ENCODE results near the gene COA6.
"Not testable (repeated sequence)": the region's sequence is repeated elsewhere in the genome, so short reads cannot be mapped to it uniquely, and the experiment has no call there.

COA6 gene

DNA sequence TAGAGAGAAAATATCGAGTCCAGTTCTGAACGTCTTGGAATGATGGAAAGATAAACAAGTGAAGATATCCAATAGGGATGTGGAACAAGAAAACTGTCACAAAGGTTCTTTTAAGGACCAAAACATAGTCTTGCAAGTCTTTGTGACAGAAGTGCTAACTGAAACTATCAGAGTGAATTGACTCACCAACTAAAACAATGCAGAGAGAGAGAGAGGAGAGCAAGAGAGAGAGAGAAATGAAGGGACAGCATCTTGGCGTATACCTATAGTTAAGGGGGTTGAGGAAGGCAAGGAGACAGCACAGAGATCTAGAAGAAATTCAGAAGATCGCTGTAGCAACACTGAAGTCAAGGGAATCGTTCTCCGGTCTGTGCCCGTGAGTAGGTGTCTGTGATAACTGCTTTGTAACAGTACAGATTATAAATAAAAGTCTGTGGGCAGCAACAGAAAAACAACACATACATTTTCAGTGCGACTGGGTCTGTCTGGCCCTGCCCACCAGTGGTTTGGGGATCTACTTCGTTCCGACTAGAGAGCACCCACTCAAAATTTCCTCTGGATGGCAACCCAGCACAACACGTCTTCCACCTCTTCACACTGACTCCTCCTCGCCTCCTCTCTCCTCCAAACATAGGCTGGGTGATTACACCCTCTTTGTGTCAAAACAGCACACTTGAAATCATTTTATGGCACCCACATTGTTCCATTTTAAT lies 4.8 kb upstream of the COA6 start:
- in situ Hi-C loops (cut with MboI; ENCODE audit: low sequenced_read_pairs): no loop called here

DNA sequence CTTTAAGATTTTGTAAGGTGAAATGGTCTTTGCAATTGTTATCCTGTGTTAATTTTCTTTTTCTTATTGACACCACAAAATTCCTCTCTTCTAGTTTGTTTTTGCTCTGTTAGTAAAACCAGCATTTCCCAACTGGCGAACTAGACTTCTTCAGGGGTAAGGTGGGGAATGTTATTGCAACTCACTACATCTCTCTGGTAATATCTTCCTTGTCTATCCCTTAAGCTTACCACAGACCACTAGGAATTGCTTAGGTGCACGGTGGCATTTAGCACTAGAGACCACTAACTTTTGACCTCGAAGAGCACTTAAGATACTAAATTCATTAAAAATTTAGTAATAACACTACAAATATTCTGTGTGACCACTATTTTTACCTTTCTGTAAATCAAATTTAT lies 4.2 kb upstream of the COA6 start:
- in situ Hi-C loops (cut with MboI; ENCODE audit: low sequenced_read_pairs): no loop called here

DNA sequence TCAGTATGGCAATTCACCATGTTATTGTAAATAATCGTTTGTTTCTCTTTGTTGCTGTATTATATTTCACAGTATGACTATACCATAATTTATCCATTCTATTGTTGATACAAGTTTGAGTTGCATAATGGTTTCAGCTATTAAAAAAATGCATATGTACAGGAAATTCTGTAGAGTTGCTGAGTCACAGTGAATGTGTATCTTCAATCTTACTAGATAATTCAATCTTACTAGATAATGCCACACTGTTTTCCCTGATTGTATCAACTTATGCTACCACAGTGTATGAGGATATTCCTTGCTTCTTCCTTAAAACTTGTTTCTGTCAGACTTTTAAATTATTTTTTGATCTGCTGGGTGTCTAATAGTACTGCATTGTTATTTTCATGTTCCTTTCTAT lies 3.5 kb upstream of the COA6 start:
- in situ Hi-C loops (cut with MboI; ENCODE audit: low sequenced_read_pairs): no loop called here

DNA sequence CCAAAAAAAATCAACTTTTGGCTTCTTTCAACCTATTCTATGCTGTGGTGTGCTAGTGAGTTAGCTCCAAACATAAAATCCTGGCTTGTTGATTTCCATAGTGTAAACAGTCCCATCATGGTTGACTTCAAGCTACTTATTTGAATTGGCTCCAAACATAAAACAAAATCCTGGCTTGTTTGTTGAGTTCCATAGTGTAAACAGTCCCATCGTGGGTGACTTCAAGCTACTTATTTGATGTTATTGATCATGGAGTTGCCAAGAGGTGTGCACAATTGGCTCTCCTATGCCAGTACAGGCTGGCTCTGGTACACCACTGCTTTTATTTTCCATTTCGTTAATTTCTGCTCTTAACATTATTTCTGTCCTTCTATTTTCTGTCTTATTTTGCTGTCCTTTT lies 1.8 kb upstream of the COA6 start:
- in situ Hi-C loops (cut with MboI; ENCODE audit: low sequenced_read_pairs): no loop called here

DNA sequence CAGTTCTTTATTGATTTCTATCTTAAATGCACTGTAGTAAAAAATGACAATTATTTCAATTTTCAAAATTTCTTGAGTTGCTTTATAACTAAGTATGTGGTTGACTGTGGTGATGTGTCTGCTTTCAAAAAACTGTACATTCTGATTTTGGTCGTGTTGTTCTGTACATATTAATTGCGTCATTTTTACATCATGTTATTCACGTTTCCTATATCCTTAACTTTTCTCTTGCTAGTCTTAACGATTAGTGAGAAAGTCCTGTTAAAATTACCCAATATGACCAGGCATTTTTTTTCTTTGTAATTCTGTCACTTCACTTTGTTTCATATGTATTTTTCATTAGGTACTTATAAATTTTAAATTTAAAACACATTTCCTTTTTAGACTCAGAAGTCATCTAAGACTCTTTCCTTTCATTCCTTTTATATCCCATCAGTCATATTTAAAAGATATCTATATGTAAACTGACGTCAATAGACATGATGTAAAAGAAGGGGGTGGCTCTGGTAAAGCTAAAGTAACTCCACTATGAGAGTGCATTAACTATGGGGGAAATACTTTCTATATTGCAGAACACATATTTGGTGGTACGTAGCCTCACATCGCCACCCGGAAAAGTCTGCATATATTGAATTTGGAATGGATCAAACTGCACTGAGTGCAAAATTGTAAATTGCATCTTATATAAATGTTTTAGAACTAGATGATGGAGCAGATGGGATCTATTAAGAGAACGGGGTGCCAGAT lies 1.1 kb upstream of the COA6 start:
- in situ Hi-C loops (cut with MboI; ENCODE audit: low sequenced_read_pairs): no loop called here

DNA sequence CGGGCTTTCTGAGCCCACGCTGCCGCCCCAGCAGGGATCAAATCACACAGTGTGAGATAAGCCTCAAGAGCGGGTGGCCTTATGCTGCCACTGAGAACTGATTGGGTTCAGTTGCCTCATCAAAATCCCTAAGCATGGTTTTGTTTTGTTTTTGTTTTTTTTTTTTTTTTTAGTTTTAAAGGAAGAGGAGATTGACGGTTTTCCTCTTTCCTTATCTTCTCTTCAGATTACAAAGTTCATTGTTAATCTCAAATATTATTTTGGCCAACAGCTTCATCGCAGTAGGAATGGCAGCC lies 651 bp downstream of the COA6 start:
- in situ Hi-C loops (cut with MboI; ENCODE audit: low sequenced_read_pairs): no loop called here

DNA sequence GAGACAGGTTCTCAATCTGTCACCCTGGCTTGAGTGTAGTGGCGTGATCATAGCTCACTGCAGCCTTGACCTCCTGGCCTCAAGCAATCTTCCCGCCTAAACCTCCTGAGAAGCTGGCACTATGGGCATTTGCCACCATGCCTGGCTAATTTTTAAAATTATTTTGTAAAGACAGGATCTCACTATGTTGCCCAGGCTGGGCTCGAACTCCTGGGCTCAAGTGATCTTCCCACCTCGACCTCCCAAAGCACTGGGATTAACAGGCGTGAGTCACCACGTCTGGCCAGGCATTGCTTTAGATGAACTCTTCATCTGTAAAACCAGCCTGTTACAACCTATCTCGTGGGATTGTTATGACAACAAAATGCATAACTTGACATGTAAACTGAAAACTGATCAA lies 2.4 kb downstream of the COA6 start:
- in situ Hi-C loops (cut with MboI; ENCODE audit: low sequenced_read_pairs): no loop called here

DNA sequence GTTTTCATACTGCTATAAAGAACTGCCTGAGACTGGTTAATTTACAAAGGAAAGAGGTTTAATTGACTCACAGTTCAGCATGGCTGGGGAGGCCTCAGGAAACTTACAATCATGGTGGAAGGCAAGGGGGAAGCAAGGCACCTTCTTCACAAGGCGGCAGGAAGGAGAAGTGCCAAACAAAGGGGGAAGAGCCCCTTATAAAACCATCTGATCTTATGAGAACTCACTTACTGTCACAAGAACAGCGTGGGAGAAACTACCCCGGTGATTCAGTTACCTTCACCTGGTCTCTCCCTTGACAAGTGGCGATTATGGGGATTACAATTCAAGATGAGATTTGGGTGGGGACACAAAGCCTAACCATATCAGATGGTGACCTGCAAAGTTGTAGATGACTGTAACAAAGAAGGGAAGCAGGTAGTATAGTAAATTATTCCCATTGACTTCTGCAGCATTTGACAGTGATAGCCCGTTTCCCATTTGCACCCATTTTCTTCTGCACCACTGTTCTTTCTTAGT lies 6.4 kb downstream of the COA6 start:
- in situ Hi-C loops (cut with MboI; ENCODE audit: low sequenced_read_pairs): not testable (repeated sequence)

DNA sequence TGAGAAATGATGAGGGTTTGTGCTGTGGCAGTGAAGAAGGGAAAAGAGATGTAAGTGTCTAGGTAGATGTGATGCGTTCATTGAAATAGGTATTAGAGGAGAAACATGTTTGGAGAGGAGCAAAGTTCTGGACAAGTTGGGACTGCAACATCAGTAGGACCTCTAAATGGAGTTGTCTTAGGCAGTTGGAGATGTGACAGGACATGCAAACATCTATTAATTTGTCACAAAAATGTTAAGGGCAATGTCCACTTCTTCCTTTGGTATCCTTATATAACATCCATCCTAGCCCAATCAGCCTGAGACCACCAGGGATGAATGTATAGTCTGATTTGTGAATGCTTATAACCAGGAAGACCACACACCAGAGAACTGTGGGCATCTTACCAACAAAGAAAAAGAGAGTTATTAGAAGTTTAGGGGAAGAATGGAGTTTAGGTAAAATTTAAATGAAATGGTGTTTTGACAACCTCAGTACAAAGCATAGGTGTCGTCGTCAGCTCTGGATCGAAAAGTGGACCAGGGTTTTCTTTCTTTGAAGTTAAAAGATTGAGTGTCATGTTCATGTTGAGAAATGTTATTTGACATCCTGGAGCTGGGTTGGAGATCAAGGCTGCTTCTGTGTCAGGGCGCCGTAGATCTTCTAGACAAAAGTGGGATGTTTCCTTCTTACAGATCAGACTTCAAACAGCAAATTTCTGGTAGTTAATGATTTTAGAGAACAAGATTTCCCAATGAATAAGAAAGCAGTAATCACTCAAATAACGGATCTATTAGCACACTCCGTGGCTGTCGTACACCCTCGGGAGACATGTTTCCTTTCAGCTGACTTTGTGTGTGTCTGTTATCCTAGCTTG lies 8.7 kb downstream of the COA6 start:
- in situ Hi-C loops (cut with MboI; ENCODE audit: low sequenced_read_pairs): no loop called here

DNA sequence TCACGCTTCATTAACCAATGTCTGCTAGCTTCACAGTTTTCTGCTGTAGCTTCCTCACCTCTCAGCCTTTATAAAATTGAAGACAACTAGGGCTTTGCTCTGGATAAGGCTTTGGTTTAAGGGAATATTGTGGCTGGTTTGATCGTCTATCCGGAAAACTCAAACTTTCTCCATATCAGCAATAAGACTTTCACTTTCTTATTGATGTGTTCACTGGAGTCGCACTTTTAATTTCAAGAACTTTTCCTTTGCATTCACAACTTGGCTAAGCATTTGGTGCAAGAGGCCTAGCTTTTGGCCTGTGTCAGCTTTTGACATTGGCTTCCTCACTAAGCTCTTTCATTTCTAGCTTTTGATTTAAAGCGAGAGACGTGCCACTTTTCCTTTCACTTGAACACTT lies 12.9 kb downstream of the COA6 start:
- in situ Hi-C loops (cut with MboI; ENCODE audit: low sequenced_read_pairs): no loop called here

DNA sequence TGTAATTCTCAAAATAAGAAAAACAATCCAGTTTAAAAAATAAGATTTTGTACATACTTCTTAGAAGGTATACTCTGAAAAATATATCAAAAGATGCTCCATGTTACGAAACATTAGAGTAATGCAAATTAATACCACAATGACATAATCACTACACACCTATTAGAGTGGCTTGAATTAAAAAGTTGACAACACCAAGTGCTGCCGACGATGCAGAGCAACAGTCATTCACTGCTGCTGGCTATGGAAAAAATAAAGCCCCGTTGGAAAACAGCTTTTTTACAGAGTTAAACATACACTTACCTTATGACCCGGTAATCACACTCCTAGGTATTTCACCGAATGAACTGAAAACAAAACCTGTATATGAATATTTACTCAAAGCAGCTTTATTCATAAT lies 14.8 kb downstream of the COA6 start:
- in situ Hi-C loops (cut with MboI; ENCODE audit: low sequenced_read_pairs): no loop called here

DNA sequence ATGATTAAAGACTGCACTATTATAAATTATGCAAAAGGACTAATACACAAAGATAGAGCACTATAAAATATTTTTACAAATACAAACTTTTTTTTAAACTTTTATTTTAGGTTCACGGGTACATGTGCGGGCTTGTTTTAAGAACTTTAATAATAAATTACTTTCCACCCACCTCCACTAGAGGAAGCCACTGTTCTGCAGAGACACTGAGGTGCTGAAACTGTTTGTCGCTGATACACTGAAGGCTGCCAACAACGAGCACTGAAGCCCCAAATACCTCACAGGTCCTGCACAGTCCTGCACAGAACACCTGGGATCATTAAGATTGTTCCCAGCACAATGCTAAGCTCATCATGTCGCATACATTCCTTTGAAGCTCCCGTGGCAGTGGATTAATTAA lies 19.9 kb downstream of the COA6 start:
- in situ Hi-C loops (cut with MboI; ENCODE audit: low sequenced_read_pairs): no loop called here

DNA sequence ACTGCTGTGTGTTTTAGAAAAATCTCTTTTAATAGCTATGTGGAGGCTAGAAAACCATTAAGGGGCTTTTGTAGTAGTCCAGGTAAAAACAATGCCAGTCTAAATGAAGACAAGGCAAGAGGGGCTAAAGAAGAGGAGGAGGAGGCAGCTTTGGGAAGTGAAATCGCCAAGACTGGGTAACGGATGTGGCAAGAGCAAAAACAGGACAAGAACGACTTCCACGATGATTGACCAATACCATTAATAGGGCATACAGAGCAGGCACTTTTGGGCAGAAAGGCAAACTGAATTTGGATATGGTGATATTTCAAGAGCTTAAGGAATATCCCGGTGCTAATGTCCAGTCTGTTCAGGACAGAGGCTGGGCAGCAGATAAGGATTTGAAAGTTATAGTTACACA lies 22.0 kb downstream of the COA6 start:
- in situ Hi-C loops (cut with MboI; ENCODE audit: low sequenced_read_pairs): no loop called here

DNA sequence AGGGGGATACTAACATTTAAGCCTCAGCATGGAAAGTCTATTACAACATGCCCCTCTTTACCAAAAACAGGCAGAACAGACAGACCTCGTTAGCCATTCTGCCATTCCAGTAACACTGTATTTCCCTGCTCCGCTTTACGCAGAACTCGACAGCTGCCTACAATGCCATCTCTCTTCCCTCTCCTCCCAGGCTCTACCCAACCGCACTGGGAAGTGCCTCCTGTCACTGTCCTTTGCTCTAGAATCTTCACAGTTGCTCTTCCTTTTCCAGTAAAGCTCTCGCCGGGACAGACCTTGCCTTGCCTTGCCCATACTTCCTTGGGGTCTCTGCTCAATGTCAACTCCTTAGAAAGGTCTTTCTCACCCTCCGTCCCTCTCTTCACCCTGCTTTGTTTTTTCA lies 22.8 kb downstream of the COA6 start:
- in situ Hi-C loops (cut with MboI; ENCODE audit: low sequenced_read_pairs): no loop called here

DNA sequence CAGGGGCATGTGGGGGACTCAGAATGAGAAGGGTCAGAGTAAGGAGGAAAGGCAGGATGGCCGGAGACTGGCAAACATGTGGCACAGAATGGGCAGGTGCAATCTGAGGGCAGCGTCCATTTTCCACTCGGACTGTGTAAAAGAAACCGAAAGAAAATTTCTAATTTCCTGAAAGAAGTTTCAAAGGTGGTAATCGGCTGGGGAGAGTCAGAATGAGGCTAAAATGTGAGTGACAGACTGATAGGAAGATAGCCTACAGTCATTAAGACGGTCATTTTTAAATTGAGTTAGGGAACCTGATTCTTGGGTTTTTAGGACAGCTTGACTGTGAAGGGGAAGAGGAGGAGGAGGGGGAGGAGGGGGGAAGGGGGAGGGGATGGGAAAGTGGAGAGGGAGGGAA lies 23.6 kb downstream of the COA6 start:
- in situ Hi-C loops (cut with MboI; ENCODE audit: low sequenced_read_pairs): no loop called here

DNA sequence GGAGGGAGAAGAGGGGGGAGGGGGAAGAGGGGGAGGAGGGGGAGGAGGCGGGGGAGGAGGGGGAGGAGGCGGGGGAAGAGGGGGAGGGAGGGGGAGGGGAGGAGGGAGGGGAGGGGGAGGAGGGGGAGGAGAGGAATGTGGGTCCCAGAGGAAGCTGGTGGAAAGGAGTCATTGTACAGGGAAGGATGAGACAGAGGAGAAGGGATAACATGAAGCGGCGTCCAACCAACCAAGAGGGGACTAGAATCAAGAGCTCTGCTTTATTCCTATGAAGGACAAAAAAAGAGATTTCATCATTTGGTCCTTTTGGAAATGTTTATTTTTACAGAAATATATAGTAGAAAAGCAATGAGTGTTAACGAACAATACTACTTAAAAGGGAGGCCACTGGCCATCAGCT lies 24.5 kb downstream of the COA6 start:
- in situ Hi-C loops (cut with MboI; ENCODE audit: low sequenced_read_pairs): no loop called here

DNA sequence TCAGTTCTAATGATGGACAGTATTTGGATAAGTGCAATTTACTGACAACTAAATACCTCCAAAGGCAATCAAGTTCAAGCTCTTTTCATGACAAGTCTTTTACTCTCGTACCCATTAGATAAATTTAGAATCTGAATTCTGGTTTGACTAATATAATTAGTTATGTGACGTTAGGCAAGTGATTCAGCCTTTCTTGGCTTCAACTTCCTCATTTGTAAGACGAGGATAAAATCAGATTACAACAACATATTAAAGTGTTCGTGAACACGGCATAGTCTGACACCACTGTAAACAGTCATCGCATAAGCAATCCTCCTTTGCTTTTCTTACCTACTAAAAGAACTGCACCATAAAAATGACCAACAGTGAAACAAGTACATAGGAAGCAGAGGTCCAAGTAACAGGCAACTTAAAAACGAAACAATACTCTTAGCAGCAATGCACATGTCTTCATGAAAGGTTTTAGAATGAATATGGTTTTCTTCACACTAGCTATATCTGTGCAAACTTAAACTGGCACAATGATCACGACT lies 25.7 kb downstream of the COA6 start:
- in situ Hi-C loops (cut with MboI; ENCODE audit: low sequenced_read_pairs): no loop called here

DNA sequence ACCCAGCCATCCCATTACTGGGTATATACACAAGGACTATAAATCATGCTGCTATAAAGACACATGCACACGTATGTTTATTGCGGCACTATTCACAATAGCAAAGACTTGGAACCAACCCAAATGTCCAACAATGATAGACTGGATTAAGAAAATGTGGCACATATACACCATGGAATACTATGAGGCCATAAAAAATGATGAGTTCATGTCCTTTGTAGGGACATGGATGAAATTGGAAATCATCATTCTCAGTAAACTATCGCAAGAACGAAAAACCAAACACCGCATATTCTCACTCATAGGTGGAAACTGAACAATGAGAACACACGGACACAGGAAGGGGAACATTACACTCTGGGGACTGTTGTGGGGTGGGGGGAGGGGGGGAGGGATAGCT lies 26.3 kb downstream of the COA6 start:
- in situ Hi-C loops (cut with MboI; ENCODE audit: low sequenced_read_pairs): not testable (repeated sequence)

DNA sequence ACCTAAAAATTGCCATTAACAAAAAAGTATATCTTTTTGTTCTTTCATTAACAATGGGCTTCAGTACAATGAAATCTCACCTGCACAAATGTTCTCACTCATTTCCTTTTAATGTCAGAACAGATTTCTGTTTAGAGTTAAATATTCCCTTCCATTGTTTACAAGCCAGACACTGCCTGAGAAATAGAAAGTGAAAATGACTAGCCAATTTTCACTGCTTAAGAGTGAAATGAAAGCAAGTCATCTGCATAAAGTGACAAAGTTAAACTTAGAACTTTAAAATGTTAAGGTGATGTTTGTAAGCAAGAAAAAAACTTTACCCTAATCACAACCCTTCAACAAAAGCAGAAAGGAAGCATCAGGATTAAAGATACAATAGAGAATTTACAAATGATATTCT lies 27.5 kb downstream of the COA6 start:
- in situ Hi-C loops (cut with MboI; ENCODE audit: low sequenced_read_pairs): no loop called here

DNA sequence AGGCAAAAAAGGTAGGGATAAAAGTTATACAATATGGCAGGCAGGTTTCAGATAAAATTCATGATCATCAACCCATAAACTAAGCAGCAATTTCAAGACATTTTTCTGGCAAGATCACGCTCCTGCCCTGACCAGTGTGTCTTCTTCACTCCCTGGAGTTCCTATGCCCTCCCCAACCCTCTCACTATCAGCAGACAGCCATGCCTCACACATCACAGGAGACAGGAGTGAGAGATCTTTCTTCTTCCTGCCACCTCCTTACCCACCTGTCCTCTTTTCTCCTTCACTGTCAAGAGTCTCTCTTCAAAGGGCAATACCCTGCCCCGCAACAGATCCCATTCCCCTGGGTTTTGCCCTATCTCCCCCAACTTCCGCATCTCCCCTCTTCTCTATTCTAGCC lies 28.4 kb downstream of the COA6 start:
- in situ Hi-C loops (cut with MboI; ENCODE audit: low sequenced_read_pairs): no loop called here

DNA sequence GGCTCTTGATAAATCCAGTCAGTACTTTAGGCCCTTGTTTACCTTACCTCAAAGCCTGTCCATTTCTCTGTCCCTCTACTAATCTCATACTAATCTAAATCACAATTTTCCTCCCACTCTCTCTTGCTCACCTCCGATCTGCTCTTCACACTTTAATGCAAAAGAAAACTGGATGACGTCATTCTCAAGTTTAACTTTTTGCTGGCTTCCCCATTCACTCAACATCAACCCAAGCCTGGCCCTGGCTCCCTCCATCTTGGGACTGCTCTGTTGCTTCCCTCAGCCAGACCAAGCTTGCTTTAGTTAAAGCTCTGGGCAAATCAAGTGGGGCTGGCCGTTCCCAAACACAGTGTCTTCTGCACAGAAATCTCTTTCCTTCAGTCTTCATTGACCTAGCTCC lies 29.7 kb downstream of the COA6 start:
- in situ Hi-C loops (cut with MboI; ENCODE audit: low sequenced_read_pairs): no loop called here

DNA sequence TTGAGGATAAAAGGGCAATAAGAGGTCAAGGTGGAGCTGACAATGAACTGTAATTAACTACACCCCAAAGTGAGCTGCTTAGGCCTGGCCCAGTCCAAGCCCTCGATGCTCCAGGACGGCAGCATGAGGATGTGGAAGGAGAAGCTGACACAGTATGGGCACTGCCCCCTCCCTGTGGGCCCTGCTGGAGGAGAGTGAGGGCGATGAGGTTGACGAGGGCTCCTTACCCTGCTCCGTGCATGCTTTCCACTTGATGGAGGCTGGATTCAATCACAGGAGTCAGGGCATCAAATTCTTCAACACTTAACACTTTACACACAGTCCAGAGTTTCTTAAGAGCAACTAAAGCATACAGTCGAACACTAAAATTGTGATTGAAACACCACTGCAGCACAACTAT lies 32.4 kb downstream of the COA6 start:
- in situ Hi-C loops (cut with MboI; ENCODE audit: low sequenced_read_pairs): no loop called here
